Renal cortical epithelial cell (primary cell): ENCODE results near the gene CAPS. TPM values are rescaled to one million over a fixed set of nuclear protein-coding genes. Genes with fewer than 3 reads are reported as not detected.

Experiments
- DNase-seq: peaks from one replicate; pipeline ENCODE4 v3.0.0-alpha.2; 2011; ENCODE audit warnings: low read depth
- total RNA-seq: library from RNA; depleted of rRNA; stranded (reverse); fragments of >200 nt; gene quantifications from 2 replicates; pipeline ENCODE4 v1.2.3, GENCODE V29; 2014

CAPS gene
- total RNA-seq, 1 donor from 2014 or later: 5.3 TPM

- no peak for DNase-seq
Observed at GRCh38 chr19:5908773-5909442, 5.1 kb upstream of the CAPS start.

GRCh38 chr19:5910638-5910907 lies 3.5 kb upstream of the CAPS start:
- no peak for DNase-seq

GRCh38 chr19:5911366-5911765 lies 2.7 kb upstream of the CAPS start:
- no peak for DNase-seq

GRCh38 chr19:5914358-5914774 lies 312 bp downstream of the CAPS start:
- no peak for DNase-seq

GRCh38 chr19:5914946-5915781 lies 1.1 kb downstream of the CAPS start:
- DNase-seq: no peak

- DNase-seq: no peak
Observed at GRCh38 chr19:5915782-5916165, 1.7 kb downstream of the CAPS start.

- no peak for DNase-seq
Observed at GRCh38 chr19:5916181-5916708, 2.2 kb downstream of the CAPS start.

- no peak for DNase-seq
Observed at GRCh38 chr19:5917431-5918107, 3.5 kb downstream of the CAPS start.

GRCh38 chr19:5918463-5919079 lies 4.5 kb downstream of the CAPS start:
- DNase-seq: no peak

GRCh38 chr19:5921516-5922160 lies 7.6 kb downstream of the CAPS start:
- DNase-seq: no peak

GRCh38 chr19:5922161-5922545 lies 8.1 kb downstream of the CAPS start:
- DNase-seq: no peak

- no peak for DNase-seq
Observed at GRCh38 chr19:5923356-5923755, 9.3 kb downstream of the CAPS start.

- no peak for DNase-seq
Observed at GRCh38 chr19:5925830-5926427, 11.9 kb downstream of the CAPS start.

GRCh38 chr19:5926641-5927440 lies 12.8 kb downstream of the CAPS start:
- no peak for DNase-seq

- DNase-seq: no peak
Observed at GRCh38 chr19:5927441-5927821, 13.4 kb downstream of the CAPS start.

- no peak for DNase-seq
Observed at GRCh38 chr19:5929179-5929578, 15.1 kb downstream of the CAPS start.

GRCh38 chr19:5929625-5930024 lies 15.6 kb downstream of the CAPS start:
- no peak for DNase-seq

- no peak for DNase-seq
Observed at GRCh38 chr19:5931251-5931650, 17.2 kb downstream of the CAPS start.

- DNase-seq: no peak
Observed at GRCh38 chr19:5932146-5932545, 18.1 kb downstream of the CAPS start.

- DNase-seq: no peak
Observed at GRCh38 chr19:5932609-5933262, 18.7 kb downstream of the CAPS start.
